Epithelial cell of proximal tubule (primary cell): ENCODE results near the gene TCN2. TPM values are rescaled to one million over a fixed set of nuclear protein-coding genes. Genes with fewer than 3 reads are reported as not detected.
A peak's percentile ranks its signal among the peaks of the same experiment; 100 is the strongest.

Experiments
- DNase-seq: peaks from one replicate; pipeline ENCODE4 v3.0.0-alpha.2; 2011; ENCODE audit warnings: low read depth
- H3K4me3 ChIP-seq: 2 replicates; pipeline ENCODE4 v1.5.1; 2011; ENCODE audit warnings: low read depth, mild to moderate bottlenecking, low read length
- total RNA-seq: library from RNA; depleted of rRNA; stranded (reverse); fragments of >200 nt; gene quantifications from 2 replicates; pipeline ENCODE4 v1.2.3, GENCODE V29; 2015
- TF ChIP-seq, protein P1 (sequence below): conservative IDR thresholded peaks from 2 replicates; pipeline ENCODE4 v1.5.1; 2012; ENCODE audit warnings: low read depth, mild to moderate bottlenecking, low read length

Gene TCN2
- total RNA-seq, 1 donor from 2014 or later: 6.9 TPM

DNA sequence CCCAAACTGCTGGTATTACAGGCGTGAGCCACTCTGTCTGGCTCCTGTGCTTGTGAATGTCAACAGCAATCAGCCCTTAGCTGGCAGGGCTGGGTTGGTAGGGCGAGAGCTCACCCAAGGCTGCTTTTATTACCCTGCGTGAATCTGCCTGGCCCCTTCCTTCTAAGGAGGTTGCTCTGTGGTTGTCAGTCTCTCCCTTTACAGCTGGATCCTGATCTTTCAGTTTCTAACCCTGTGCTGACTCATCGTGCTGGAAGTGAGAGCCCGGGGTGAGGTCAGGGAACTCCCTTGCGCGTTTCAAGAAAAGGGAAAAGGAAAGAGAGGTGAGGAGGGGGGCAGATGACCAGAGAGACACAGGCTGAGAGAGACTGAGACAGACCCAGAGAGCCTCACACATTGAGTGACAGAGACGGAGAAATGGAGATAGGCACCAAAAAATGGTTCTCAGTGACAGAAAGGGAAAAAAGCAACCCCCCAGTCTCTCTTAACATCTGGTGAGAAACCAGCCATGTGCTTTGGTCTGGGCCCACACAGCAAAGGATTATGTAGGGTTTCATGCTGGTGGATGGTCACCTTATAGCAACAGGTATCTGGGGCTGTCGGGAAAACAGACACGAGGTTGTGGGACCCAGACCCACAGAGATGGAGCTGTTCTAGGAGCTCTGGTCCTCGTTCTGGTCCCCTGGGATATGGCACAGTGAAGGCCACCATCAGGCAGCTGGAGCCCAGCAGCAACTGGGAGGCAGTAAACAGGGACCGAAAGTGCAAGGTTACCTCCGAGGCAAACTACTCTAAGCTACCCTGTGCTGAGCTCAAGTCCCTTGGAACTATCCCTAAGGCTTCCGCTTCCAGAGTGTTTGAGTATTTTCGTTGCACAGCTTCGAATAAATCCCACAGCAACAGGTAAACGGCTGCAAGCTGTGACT, 2.5 kb downstream of the TCN2 start:
- peak; percentile 71 for DNase-seq
- TF ChIP-seq, protein P1, sequence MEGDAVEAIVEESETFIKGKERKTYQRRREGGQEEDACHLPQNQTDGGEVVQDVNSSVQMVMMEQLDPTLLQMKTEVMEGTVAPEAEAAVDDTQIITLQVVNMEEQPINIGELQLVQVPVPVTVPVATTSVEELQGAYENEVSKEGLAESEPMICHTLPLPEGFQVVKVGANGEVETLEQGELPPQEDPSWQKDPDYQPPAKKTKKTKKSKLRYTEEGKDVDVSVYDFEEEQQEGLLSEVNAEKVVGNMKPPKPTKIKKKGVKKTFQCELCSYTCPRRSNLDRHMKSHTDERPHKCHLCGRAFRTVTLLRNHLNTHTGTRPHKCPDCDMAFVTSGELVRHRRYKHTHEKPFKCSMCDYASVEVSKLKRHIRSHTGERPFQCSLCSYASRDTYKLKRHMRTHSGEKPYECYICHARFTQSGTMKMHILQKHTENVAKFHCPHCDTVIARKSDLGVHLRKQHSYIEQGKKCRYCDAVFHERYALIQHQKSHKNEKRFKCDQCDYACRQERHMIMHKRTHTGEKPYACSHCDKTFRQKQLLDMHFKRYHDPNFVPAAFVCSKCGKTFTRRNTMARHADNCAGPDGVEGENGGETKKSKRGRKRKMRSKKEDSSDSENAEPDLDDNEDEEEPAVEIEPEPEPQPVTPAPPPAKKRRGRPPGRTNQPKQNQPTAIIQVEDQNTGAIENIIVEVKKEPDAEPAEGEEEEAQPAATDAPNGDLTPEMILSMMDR: no peak
- peak overlapping the region; percentile 66 for H3K4me3 ChIP-seq

DNA sequence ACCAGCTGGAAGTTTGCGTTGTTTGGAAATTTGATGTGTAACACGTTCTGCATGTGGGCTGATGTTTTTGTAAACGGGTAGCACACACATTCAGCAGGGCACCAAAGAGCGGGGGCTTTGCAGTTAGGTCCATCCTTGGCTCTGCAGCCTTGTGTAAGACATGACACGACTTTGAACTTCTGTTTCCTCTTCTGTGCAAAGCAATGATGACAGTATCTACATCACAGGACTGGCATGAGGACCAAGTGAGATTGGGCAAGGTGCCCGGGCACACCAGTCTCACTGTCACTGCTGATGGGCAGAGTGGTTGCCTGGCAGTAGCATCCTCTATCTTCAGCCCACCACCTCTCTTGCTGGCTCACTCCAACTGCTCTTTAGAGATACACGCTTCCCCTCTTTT, 3.3 kb downstream of the TCN2 start:
- no peak overlapping the region for H3K4me3 ChIP-seq
- DNase-seq: no peak
- TF ChIP-seq, protein P1: no peak

DNA sequence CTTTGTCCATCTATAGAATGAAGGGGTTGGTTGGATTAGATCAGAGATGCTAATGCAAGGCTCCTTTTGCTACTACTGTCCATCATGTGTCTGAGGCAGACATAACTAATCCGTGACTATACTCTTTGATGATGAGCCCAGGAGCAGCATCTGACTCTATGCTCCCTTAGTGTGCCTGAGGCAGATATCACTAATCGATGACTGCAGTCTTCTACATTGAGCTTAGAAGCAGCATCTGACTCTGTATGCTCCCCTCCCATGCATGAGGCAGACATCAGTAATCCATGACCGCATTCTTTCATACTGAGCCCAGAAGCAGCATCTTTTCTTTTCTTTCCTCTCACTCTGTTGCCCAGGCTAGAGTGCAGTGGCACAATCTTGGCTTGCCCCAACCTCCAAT, 4.2 kb downstream of the TCN2 start:
- TF ChIP-seq, protein P1: no peak
- DNase-seq: no peak
- H3K4me3 ChIP-seq: no peak overlapping the region

DNA sequence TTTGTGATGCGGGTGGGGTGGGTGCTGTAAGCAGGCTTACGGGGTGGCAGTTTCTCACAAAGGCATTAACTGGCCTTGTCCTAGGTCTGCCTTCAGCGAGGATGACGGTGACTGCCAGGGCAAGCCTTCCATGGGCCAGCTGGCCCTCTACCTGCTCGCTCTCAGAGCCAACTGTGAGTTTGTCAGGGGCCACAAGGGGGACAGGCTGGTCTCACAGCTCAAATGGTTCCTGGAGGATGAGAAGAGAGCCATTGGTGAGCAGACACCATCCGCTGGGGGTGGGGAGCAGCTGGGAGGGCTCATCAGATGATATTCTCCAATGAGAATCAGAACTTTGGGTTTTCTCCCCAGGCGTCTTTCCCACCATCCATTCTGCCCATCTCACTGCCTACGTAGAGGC, 5.8 kb downstream of the TCN2 start:
- no peak overlapping the region for H3K4me3 ChIP-seq
- TF ChIP-seq, protein P1: no peak
- no peak for DNase-seq

DNA sequence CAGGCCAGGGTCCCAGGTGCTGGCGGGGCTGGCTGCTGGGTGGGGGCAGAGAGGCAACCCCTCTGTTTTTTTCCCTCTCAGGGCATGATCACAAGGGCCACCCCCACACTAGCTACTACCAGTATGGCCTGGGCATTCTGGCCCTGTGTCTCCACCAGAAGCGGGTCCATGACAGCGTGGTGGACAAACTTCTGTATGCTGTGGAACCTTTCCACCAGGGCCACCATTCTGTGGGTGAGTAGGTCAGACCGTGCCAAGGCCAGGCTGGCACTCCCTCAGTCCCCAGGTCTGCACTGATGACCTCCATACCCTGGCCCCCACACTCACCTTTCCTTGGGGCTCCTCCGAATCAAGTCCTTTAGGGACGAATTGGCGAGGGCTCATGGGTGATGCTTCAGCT, 7.3 kb downstream of the TCN2 start:
- TF ChIP-seq, protein P1: no peak
- no peak overlapping the region for H3K4me3 ChIP-seq
- no peak for DNase-seq

DNA sequence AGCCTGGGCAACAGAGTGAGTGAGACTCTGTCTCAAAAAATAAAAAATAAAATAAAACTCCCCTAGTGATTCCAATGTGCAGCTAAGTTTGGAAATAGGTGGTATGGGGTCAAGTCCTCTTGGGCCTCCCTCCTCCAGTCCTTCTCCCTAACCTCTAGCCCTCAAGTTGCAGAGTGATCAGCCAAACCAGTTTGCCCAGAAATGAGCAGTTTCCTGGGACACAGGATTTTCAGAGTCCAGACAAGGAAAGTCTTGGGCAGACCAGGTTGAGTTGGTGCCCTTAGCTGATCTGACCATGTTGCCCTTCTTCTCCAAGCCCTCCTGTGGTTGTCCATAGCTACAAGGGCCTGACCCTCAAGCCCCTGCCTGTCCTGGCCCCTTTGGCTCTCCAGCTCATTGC, 7.9 kb downstream of the TCN2 start:
- TF ChIP-seq, protein P1: no peak
- no peak overlapping the region for H3K4me3 ChIP-seq
- no peak for DNase-seq

DNA sequence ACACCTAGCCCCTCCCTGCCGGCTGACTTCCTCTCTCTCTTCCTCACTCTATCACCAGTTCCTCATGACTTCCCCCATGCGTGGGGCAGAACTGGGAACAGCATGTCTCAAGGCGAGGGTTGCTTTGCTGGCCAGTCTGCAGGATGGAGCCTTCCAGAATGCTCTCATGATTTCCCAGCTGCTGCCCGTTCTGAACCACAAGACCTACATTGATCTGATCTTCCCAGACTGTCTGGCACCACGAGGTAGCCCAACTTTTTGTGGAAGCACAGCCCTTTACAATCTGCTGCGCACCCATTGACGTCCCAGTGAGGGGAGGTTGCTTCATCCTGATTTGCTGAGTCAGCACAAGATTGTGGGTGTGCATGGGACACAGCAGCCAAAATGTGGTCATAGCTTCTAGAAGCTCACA, 8.6 kb downstream of the TCN2 start:
- H3K4me3 ChIP-seq: no peak overlapping the region
- TF ChIP-seq, protein P1: no peak
- no peak for DNase-seq
